Dedifferentiated amniotic fluid mesenchymal stem cell (primary cell): ENCODE measurements around the gene ZFYVE1.
A peak's percentile ranks its signal among the peaks of the same experiment; 100 is the strongest.
"Not testable (repeated sequence)": the region's sequence is repeated elsewhere in the genome, so short reads cannot be mapped to it uniquely, and the experiment has no call there.

ENCODE experiments used
- DNase-seq: peaks from one replicate; pipeline ENCODE4 v3.0.0-alpha.2; 2016; ENCODE audit errors: extremely low spot score

Gene ZFYVE1

DNA sequence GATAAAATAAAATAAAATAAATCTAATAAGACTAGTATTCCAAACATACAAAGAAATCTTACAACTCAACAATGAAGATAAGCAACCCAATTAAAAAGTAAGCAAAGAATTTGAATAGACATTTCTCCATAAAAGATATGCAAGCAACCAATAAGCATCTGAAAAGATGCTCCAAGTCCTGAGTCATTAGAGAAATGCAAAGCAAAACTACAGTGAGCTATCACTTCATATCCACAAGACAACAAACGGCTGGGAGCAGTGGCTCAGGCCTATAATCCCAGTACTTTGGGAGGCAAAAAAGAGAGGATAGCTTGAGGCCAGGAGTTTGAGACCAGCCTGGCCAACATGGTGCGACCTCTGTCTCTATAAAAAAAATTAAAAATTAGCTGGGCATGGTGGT lies 26.8 kb downstream of the ZFYVE1 start:
- DNase-seq = no peak

DNA sequence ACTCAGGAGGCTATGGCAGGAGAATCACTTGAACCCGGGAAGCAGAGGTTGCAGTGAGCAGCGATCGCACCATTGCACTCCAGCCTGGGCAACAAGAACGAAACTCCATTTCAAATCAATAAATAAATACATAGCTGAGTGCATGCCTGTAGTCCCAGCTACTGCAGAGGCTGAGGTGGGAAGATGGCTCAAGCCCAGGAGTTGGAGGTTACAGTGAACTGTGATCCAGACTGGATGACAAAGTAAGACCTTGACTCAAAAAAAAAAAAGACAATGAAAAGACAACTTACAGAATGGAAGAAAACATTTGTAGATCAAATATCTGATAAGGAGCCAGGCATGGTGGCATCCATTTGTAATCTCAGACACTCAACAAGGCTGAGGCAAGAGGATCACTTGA lies 27.6 kb downstream of the ZFYVE1 start:
- DNase-seq = no peak

DNA sequence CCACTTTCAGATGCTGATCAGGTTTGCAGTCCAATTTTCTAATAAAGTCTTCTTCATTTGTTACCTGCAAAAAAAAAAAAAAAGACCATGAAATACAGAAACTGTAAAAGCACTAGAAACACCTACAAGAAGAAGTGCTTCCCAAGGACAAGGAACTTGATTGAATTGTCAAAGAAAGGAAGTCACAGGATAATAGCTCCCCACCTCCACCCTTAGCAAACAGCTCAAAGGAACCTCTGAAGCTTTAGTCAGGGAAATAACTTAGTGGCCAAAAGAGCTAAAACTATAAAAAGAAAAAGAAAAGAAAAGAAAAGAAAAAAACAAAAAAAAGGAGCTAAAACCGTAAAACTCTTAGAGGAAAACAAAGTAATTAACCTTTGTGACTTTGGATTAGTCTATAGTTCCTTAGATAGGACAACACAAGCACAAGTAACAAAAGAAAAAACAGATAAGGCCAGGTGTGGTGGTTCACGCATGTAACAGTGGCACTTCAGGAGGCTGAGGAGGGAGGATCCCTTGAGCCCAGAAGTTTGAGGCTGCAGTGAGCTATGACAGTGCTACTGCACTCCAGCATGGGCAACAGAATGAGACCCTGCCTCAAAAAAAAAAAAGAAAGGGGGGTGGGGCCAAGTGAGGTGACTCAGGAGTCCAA lies 28.5 kb downstream of the ZFYVE1 start:
- no peak for DNase-seq

GRCh38 chr14:72996916-72997315 lies 30.0 kb downstream of the ZFYVE1 start:
- no peak for DNase-seq

GRCh38 chr14:72990171-72990570 lies 36.7 kb downstream of the ZFYVE1 start:
- no peak for DNase-seq

DNA sequence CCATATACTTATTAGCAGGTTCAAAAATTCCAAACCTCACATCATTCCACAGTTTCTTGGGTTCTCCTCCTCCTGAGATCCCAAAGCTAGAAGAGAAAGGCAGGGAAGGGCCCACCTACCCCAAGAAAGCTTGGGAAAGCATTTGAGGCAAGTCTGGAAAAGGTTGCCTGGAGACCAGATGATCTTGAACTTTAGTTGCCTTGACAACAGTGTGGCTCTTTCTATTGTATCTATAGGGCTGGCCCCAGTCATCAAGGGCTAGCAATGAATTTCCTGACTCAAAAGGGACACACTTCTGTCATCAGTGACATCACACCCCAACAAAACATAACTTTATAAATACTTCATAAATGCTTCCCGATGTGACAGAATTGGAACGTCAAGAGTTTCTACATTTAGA lies 40.0 kb downstream of the ZFYVE1 start:
- no peak for DNase-seq

DNA sequence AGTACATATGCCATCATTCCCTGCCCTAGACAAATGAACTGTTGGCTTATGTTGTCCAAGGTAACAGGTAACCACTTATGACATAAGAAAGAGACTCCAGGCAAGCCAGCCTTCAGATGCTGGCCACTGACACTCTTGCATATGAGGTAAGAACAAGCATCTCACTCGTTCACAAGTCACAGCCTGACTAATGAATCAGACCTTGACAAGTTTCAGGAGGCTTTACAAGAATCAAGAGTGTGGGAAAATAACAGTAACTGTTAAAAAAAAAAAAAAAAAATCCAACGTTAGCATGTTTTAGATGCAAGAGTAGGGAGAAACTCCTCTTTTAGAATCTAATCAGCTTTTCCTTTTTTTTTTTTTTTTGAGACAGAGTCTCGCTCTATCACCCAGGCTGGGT lies 40.7 kb downstream of the ZFYVE1 start:
- DNase-seq = no peak

GRCh38 chr14:72982146-72982708 lies 44.7 kb downstream of the ZFYVE1 start:
- DNase-seq = no peak

GRCh38 chr14:72980863-72981262 lies 46.0 kb downstream of the ZFYVE1 start:
- DNase-seq = no peak

- no peak for DNase-seq
Measured at GRCh38 chr14:72978856-72979255, 48.0 kb downstream of the ZFYVE1 start.

DNA sequence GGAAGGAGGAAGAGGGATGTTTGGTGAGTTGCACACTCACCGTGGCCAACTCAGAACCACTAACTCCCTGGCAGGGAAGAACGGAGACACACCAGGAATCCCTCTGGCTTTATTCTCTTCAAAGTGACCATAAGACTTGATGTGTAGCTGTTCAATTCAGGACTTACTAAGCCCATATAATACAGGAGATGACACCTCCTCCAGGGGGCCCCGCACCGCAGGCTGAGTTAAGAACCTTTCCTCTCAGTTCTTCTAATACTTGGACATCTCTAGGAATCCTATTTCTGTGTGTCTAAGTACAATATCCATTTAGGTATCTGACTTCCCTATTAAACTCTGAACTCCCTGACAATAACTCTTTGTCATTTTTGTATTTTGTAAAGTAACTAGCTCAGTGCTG lies 51.1 kb downstream of the ZFYVE1 start:
- no peak for DNase-seq

DNA sequence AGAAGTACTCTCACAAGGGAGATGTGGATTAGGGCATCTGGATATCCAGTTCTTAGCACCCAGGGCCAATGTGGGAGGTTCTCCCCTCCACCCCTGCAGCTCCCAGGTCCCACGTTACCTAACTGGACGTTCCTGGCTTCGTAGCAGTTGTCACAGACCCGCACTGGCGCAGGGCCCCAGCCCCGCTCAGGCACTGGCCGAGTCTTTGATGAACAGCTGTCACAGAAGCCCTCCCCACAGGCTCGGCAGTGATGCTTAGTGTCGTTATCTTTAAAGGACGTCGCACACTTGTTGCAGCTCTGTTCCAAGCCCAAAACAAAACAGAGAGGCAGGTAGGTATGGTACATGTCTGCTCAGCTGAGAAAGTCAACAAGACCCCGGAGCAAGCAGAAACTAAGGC lies 52.2 kb downstream of the ZFYVE1 start:
- no peak for DNase-seq

- no peak for DNase-seq
Measured at GRCh38 chr14:72970824-72971434, 56.0 kb downstream of the ZFYVE1 start.

DNA sequence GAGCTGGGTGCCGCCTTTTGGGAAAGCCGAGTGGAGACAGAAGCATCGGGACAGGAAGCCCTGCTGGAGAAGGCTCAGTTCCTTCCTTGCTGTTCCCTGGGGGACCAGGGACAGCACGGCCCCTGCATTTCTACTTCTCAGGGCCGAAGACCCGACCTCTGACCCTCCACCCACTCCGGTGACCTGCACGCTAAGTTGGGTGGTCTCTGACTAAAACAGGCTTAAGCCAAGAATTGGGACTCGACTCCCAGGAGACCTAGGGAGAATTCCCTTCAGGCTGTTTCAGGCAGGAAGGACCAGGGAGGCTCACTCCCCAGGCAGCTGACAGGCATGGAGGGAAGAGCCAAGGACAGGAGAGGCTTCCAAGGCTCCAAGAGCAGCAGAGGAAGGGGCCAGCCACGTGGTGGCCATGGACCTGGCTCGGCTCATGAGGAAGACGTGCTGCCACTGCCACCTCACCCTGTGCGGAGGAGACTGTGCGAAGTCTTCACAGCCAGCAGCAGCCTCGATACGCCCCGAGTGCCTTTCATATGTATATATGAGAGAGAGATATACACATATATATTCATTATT lies 56.8 kb downstream of the ZFYVE1 start:
- no peak for DNase-seq

DNA sequence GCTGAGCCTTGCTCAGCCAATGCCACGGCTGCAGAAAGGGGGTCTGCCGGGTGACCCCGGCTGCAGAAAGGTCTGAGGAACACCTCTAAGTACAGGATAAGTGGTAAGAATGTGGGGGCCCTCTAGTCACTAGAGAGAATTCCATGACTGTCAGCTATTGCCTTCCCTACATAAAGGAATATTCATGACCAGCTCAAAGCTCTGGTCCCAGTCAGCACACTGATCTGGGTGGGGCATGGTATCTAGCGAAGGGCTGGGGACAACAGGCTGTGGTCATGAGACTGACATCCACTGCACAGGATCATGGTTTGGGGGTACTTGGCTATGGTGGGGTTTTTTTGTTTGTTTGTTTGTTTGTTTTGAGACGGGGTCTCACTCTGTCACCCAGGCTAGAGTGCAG lies 58.6 kb downstream of the ZFYVE1 start:
- DNase-seq = no peak

DNA sequence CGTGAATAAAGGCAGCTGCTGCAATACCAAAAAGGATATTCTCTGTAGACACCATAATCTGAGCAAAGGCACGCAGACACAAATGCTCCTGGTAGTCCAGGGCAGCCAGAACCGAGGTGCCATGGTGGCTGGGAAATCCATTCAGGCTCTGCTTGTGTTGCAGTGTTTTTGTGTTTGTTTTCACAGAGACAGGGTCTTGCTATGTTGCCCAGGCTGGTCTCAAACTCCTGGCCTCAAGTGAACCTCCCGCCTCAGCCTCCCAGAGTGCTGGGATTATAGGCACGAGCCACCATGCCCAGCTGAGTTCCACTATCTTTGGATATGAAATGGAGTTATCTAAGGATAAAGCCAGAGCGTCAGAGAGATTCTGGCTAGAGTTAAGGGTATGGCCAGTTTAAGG lies 60.9 kb downstream of the ZFYVE1 start:
- DNase-seq = no peak

DNA sequence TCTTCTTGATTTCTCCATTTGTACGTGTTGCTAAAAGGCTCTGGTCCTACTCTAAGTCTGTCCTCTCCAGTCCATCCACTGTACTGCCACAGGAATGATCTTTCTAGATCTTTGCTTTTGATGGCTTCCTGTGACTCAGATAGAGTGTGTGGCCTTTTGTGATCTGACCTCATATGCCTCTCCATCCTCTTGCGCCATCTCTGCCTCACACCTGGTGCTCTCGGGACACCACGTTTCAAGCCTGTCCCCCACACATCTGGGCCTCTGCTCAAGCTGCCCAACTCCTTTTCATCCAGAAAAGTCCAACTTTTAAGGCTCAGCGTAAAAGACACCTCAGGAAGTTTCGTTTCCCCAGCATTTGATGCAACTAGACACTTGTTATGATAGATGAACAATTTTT lies 61.7 kb downstream of the ZFYVE1 start:
- DNase-seq = no peak

DNA sequence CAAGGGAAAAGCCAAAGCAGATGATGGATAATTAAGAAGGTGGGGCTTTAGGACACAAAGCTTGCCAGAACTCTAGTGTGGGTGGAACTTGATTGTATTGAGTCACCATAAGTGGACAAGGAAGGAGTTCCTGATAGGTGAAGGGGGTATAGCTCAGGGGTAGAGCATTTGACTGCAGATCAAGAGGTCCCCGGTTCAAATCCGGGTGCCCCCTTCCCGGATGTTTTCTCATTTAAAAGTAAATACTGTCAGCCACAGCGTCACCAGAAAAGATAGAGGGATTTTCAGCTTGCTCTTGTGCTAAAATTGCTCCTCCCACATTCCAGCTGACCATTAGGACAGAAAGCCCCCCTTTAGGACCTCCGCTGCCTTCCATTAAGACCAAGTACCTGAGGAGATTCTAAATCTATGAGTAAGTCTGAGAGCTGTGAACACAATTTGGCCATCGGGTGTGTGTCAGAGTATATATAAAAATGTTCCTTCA lies 64.0 kb downstream of the ZFYVE1 start:
- DNase-seq = peak; percentile 30

GRCh38 chr14:72962336-72962754 lies 64.6 kb downstream of the ZFYVE1 start:
- not testable (repeated sequence) for DNase-seq

DNA sequence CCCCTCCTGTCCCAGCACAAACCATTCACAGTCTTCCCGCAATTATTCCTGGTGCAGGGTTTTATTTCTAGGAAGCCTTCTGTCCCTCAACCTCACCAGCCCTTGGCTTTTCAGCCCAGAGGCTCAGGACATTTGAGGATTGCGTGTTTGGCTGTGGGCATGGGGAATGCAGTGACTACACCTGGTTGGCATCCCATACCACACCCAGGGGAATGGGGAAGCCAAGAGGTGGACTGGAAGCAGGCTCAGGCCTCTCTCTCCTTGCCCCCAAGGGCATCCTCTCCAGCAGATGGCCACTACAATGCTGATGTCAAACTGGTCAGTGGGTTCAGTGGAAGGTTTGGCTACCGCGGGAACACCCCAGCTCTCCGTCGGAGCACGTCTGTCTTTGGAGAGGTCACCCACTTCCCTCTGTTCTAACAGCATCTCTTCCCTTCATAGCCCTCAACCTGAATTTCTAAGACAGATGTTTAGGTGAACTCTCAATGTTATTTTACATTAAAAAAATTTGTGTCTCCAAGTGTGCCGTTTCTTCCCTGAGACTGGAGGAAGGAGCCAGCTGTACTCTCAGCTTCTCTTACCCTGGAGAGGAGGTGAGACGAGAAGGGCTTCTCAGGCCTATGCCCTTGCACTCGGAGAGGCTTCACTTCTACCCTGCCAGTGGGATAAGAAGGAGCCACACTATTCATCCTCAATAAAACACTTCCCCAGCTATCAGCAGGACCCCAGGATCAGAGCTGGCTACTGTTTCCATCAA lies 65.1 kb downstream of the ZFYVE1 start:
- no peak for DNase-seq

GRCh38 chr14:72961016-72961415 lies 65.9 kb downstream of the ZFYVE1 start:
- DNase-seq = not testable (repeated sequence)

- no peak for DNase-seq
Measured at GRCh38 chr14:72958548-72958947, 68.4 kb downstream of the ZFYVE1 start.
